ENCODE data around the gene MAST4.

The MAST4 gene

GRCh38 chr5:66939094-66939493, 342.9 kb downstream of the MAST4 start:
- no peak overlapping the region for H3K27ac ChIP-seq
- no peaks in the 10 kb centered on the region for H3K9me3 ChIP-seq (ENCODE audit: control insufficient read depth, low read length)
- no peak overlapping the region for H3K4me2 ChIP-seq (ENCODE audit: low read length)
- H3K9ac ChIP-seq = no peak overlapping the region
- no peak overlapping the region for H2AFZ ChIP-seq
- H3K4me3 ChIP-seq (ENCODE audit: low read depth, low read length) = no peak overlapping the region
- no peaks in the 10 kb centered on the region for H3K27me3 ChIP-seq (ENCODE audit: control insufficient read depth, insufficient read depth, low read length)
- H3K36me3 ChIP-seq (ENCODE audit: control insufficient read depth, insufficient read depth, low read length) = no peaks in the 10 kb centered on the region
- TF ChIP-seq, protein P1, sequence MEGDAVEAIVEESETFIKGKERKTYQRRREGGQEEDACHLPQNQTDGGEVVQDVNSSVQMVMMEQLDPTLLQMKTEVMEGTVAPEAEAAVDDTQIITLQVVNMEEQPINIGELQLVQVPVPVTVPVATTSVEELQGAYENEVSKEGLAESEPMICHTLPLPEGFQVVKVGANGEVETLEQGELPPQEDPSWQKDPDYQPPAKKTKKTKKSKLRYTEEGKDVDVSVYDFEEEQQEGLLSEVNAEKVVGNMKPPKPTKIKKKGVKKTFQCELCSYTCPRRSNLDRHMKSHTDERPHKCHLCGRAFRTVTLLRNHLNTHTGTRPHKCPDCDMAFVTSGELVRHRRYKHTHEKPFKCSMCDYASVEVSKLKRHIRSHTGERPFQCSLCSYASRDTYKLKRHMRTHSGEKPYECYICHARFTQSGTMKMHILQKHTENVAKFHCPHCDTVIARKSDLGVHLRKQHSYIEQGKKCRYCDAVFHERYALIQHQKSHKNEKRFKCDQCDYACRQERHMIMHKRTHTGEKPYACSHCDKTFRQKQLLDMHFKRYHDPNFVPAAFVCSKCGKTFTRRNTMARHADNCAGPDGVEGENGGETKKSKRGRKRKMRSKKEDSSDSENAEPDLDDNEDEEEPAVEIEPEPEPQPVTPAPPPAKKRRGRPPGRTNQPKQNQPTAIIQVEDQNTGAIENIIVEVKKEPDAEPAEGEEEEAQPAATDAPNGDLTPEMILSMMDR (IDR thresholded peaks at IDR 0.05) = no peak
- H3K4me1 ChIP-seq = no peaks in the 10 kb centered on the region
- peaks cover 29% of the 10 kb centered on the region for H3K79me2 ChIP-seq

DNA sequence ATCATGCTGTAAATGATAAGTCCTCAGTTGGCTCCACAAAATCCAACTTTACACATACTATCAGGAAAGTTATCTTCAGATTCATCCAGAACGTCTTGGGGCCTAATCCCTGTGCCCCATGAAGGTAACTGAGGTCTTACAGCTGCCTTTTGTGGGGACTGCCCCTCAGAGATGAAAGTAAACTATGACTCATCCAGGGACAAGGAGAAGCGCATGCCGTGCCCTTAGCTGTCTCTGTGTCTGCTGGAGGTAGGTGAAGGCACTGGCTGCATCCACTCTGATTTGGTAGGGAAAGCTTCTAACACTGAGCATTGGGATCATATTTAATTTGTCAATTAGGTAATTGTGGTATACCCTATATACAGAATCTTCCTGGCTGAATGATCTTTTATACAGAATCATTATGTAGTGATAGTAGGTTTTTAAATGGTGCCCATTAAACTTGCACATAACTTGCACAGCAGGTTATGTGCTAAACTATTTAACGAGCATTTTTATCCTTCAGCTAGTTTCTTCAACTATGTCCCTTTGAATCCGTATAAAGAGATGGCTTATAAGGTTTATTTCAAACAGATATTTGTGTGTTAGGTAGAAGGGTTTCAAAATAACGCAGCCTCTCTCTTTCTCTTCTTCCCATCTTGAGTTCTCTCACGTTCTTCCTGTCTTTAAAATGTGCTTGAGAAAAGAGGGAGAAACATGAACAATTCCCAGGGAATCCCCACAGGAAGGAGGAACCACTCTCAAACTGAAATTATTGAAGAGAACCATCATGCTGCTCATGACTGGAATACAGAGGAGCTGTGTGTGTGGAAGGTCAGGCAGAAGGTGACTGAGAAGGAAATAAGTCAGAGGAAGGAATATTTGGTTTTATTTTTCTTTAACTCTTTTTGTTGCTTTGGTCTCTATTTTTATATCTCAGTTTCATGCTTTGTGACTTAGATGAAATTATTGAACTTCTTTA, 349.5 kb downstream of the MAST4 start:
- Histone ChIP-seq H3K36me3 (ENCODE audit: control insufficient read depth, insufficient read depth, low read length) (no peaks in the 10 kb centered on the region), H3K4me3 (ENCODE audit: low read depth, low read length) (no peak overlapping the region), H3K9ac (no peak overlapping the region), H3K4me2 (ENCODE audit: low read length) (no peak overlapping the region), H3K27ac (no peak overlapping the region), H3K9me3 (ENCODE audit: control insufficient read depth, low read length) (no peaks in the 10 kb centered on the region), H2AFZ (no peak overlapping the region), H3K27me3 (ENCODE audit: control insufficient read depth, insufficient read depth, low read length) (no peaks in the 10 kb centered on the region), H3K4me1 (no peaks in the 10 kb centered on the region), H3K79me2 (peaks cover 40% of the 10 kb centered on the region)
- TF ChIP-seq, protein P1 (IDR thresholded peaks at IDR 0.05) = no peak

DNA sequence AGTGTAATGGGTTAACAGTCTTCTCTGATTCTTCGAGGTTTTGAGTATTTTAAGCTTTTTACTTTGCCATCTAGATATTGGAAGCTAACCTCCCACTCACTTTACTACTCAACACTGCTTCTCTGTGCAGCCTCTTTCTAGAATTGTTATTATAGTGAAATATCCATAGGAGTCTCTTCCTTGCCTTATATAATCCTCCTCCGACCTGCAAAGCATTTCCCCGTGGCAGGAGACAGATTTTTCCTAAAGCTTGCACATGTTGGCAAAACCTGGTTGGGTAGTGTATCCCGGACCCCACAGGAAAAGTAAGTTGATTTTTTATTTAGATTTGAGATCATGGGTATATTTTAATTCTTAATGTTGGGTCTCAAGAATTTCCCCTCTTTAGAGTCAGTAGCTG, 351.3 kb downstream of the MAST4 start:
- Histone ChIP-seq H3K27me3 (ENCODE audit: control insufficient read depth, insufficient read depth, low read length) (no peaks in the 10 kb centered on the region), H3K9ac (no peak overlapping the region), H3K4me2 (ENCODE audit: low read length) (no peak overlapping the region), H3K27ac (no peak overlapping the region), H3K79me2 (peaks cover 41% of the 10 kb centered on the region), H3K9me3 (ENCODE audit: control insufficient read depth, low read length) (no peaks in the 10 kb centered on the region), H2AFZ (no peak overlapping the region), H3K4me3 (ENCODE audit: low read depth, low read length) (no peak overlapping the region), H3K4me1 (no peaks in the 10 kb centered on the region), H3K36me3 (ENCODE audit: control insufficient read depth, insufficient read depth, low read length) (no peaks in the 10 kb centered on the region)
- TF ChIP-seq, protein P1 (IDR thresholded peaks at IDR 0.05) = no peak

- no peak overlapping the region for H3K4me2 ChIP-seq (ENCODE audit: low read length)
- no peaks in the 10 kb centered on the region for H3K4me1 ChIP-seq
- no peaks in the 10 kb centered on the region for H3K36me3 ChIP-seq (ENCODE audit: control insufficient read depth, insufficient read depth, low read length)
- no peak overlapping the region for H3K27ac ChIP-seq
- H2AFZ ChIP-seq = no peak overlapping the region
- H3K9me3 ChIP-seq (ENCODE audit: control insufficient read depth, low read length) = no peaks in the 10 kb centered on the region
- H3K79me2 ChIP-seq = peaks cover 44% of the 10 kb centered on the region
- no peak overlapping the region for H3K4me3 ChIP-seq (ENCODE audit: low read depth, low read length)
- H3K9ac ChIP-seq = no peak overlapping the region
- TF ChIP-seq, protein P1 (IDR thresholded peaks at IDR 0.05) = no peak
- no peaks in the 10 kb centered on the region for H3K27me3 ChIP-seq (ENCODE audit: control insufficient read depth, insufficient read depth, low read length)
Observed at GRCh38 chr5:66949066-66949465, 352.9 kb downstream of the MAST4 start.
